ENCODE measurements around the gene FHOD3. TPM values are rescaled to one million over a fixed set of nuclear protein-coding genes. Genes with fewer than 3 reads are reported as not detected.

Gene FHOD3
- polyA plus RNA-seq, 2 of the 4 experiments (the other 2 are of a cell fraction): 2.5 to 3.6 TPM

- ChIA-PET POLR2A (no interaction called here), CTCF (interaction anchor here (1.4 kb wide), 1 partner anchor 10 kb away, joined by 5 read pairs; no protein-coding TSS in a partner anchor)
- H3K9me3 ChIP-seq: no peaks in the 10 kb centered on the region
- H3K27ac ChIP-seq: no peak overlapping the region
- no peak for DNase-seq (ENCODE audit: low read depth in 1 of 2, low spot score in 1 of 2)
- no peak for ATAC-seq
- TF ChIP-seq MAX (IDR thresholded peaks at IDR 0.05): no peak
- no peak for TF ChIP-seq ELK1 (IDR thresholded peaks at IDR 0.05; ENCODE audit: low read depth, low read length)
- no peak for TF ChIP-seq CHD2 (IDR thresholded peaks at IDR 0.05; ENCODE audit: low read length, partially characterized antibody)
- TF ChIP-seq ZNF302 (CRISPR knock-in tag; IDR thresholded peaks at IDR 0.05): no peak
- no peak for TF ChIP-seq EHMT2 (IDR thresholded peaks at IDR 0.05; ENCODE audit: low read depth)
- TF ChIP-seq NFE2L2 (conservative IDR thresholded peaks at IDR 0.05; ENCODE audit: low read length): no peak
- TF ChIP-seq NR3C1 (IDR thresholded peaks at IDR 0.05): no peak
- TF ChIP-seq HOXA7 (CRISPR knock-in tag; IDR thresholded peaks at IDR 0.05): no peak
- no peak for TF ChIP-seq JUN (IDR thresholded peaks at IDR 0.05)
- TF ChIP-seq CEBPB (IDR thresholded peaks at IDR 0.05): no peak
- no peak for TF ChIP-seq HDAC2 (IDR thresholded peaks at IDR 0.05)
- no peak for TF ChIP-seq EHF (CRISPR knock-in tag; IDR thresholded peaks at IDR 0.05)
- no peak for TF ChIP-seq MAFK (IDR thresholded peaks at IDR 0.05; ENCODE audit: partially characterized antibody)
- TF ChIP-seq ZC3H11A (IDR thresholded peaks at IDR 0.05): no peak
- no peak overlapping the region for H3K4me3 ChIP-seq
- H3K4me1 ChIP-seq: no peaks in the 10 kb centered on the region
- no peak for FAIRE-seq
- no peak overlapping the region for H3K4me2 ChIP-seq
- WGBS (ENCODE audit: missing lambda C conversion rate): 48% methylated on average over 2 of the region's 2 CpGs
Observed at GRCh38 chr18:36697905-36698304, 400.4 kb downstream of the FHOD3 start.

- ATAC-seq: no peak
- Histone ChIP-seq H3K9me3 (no peaks in the 10 kb centered on the region), H3K4me1 (no peaks in the 10 kb centered on the region), H3K27ac (no peak overlapping the region), H3K4me2 (no peak overlapping the region), H3K4me3 (no peak overlapping the region)
- TF ChIP-seq ZSCAN20 (CRISPR knock-in tag; IDR thresholded peaks at IDR 0.05) (no peak), RCOR1 (IDR thresholded peaks at IDR 0.05; ENCODE audit: low read depth, low read length) (no peak), EP300 (IDR thresholded peaks at IDR 0.05) (no peak), CHD4 (IDR thresholded peaks at IDR 0.05; ENCODE audit: borderline replicate concordance) (no peak), RFX5 (IDR thresholded peaks at IDR 0.05) (no peak), CBX8 (IDR thresholded peaks at IDR 0.05) (no peak), KDM5A (IDR thresholded peaks at IDR 0.05) (no peak)
- DNase-seq (ENCODE audit: low read depth in 1 of 2, low spot score in 1 of 2): no peak
- no peak for FAIRE-seq
- ChIA-PET POLR2A (no interaction called here), CTCF (interaction anchor here (0.7 kb wide), 1 partner anchor 28 kb away, joined by 3 read pairs; no protein-coding TSS in a partner anchor)
- WGBS (ENCODE audit: missing lambda C conversion rate): 61% methylated on average over 4 of the region's 4 CpGs
Observed at GRCh38 chr18:36700955-36701354, 403.4 kb downstream of the FHOD3 start.

- FAIRE-seq: no peak
- CTCF ChIA-PET: interaction anchor here (1.2 kb wide), 2 partner anchors 9 to 14 kb away, joined by 3 to 4 read pairs; no protein-coding TSS in a partner anchor
- no peak for TF ChIP-seq EHMT2 (IDR thresholded peaks at IDR 0.05; ENCODE audit: low read depth)
- no peak for TF ChIP-seq HDAC2 (IDR thresholded peaks at IDR 0.05)
- no peak for TF ChIP-seq REST (IDR thresholded peaks at IDR 0.05)
- no peak for TF ChIP-seq MYC (IDR thresholded peaks at IDR 0.05; ENCODE audit: borderline replicate concordance, low read length)
- no peak for TF ChIP-seq RARB (CRISPR knock-in tag; IDR thresholded peaks at IDR 0.05)
- TF ChIP-seq HMGXB4 (CRISPR knock-in tag; IDR thresholded peaks at IDR 0.05; ENCODE audit: borderline replicate concordance): no peak
- no peak for TF ChIP-seq BHLHE40 (IDR thresholded peaks at IDR 0.05; ENCODE audit: low read depth, low read length)
- no peak for TF ChIP-seq CEBPB (IDR thresholded peaks at IDR 0.05)
- TF ChIP-seq ESRRA (IDR thresholded peaks at IDR 0.05; ENCODE audit: borderline replicate concordance, low read length): no peak
- no peak for TF ChIP-seq CBX2 (IDR thresholded peaks at IDR 0.05; ENCODE audit: borderline replicate concordance, low read depth)
Observed at GRCh38 chr18:36702401-36703013, 405.0 kb downstream of the FHOD3 start.

More at GRCh38 chr18:36702401-36703013, 405.0 kb downstream of the FHOD3 start:
- no peak for DNase-seq (ENCODE audit: low read depth in 1 of 2, low spot score in 1 of 2)
- no peak for ATAC-seq
- 64% methylated on average over 10 of the region's 10 CpGs for WGBS (ENCODE audit: missing lambda C conversion rate)
- POLR2A ChIA-PET: no interaction called here
- Histone ChIP-seq H3K9me3 (no peaks in the 10 kb centered on the region), H3K4me3 (no peak overlapping the region), H3K4me2 (no peak overlapping the region), H3K27ac (no peak overlapping the region), H3K4me1 (no peaks in the 10 kb centered on the region)
